ENCODE data around the gene ALDH18A1.

Gene ALDH18A1

DNA sequence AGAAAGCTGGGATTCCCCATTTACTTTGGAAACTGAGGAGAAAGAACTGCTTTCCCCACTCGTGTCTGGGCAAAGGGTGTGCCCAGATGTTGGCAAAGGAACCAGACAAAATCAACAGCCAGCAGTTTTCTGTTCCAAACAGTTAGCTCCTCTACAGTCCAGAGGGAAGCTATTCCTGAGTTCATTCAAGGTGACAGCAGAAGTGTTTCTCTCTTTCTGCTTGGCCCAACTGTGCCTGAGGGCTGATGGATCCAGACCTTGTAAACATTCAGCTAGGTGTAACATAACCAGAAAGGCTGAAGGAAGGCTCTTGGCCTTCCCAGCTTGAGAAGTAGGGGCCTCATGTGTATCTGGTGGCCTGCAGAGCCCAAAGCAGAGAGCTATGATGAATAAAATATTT, 7.0 kb upstream of the ALDH18A1 start:
- H3K4me3 ChIP-seq (replicated peaks in 1 of 2; ENCODE audit: low read depth in 2 of 2, low read length in 2 of 2) = no peak overlapping the region
- TF ChIP-seq CTCF (IDR thresholded peaks at IDR 0.05; ENCODE audit: low read depth, low read length) = no peak
- no peak for DNase-seq (ENCODE audit: low read depth in 2 of 2)

DNA sequence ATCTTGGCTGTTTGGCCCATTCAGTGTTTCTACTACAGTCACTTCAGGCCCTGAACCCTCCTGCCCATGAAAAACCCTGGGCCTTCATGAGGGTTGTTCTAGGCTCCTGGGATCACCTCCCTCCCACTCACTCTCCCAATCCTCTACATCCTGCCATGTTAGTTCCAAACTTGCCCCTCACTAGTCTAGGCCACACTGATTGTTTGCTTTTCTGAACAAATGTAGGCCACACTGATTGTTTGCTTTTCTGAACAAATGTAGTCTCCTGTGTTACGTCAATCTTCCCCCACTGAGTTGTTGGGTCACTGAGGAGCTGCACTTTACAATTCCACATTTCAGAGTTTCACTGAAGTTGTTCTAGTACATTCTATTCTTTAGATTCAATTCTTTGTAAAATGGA, 5.3 kb upstream of the ALDH18A1 start:
- no peak for TF ChIP-seq CTCF (IDR thresholded peaks at IDR 0.05; ENCODE audit: low read depth, low read length)
- no peak overlapping the region for H3K4me3 ChIP-seq (replicated peaks in 1 of 2; ENCODE audit: low read depth in 2 of 2, low read length in 2 of 2)
- no peak for DNase-seq (ENCODE audit: low read depth in 2 of 2)

DNA sequence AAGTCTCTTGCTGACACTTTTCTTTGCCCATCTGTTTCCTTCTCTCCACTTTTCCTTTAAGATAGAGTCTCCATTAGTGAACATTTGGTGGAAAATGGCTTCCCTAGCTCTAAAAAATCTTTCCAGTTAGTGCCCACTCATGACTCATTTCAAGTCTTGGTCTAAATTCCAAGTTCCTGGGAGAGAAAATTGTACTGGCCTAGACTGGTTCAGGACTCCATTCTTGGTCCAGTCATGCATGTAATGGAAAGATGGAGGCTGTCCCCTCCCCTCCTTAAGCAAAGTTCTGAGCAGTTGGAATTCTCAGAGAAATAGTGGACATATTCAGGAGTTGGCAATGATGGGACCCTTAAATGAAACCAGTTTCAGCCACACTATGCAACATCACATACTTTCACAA, 3.8 kb upstream of the ALDH18A1 start:
- no peak for TF ChIP-seq CTCF (IDR thresholded peaks at IDR 0.05; ENCODE audit: low read depth, low read length)
- peak; percentile 35 to 57 for DNase-seq (ENCODE audit: low read depth in 2 of 2)
- H3K4me3 ChIP-seq (replicated peaks in 1 of 2; ENCODE audit: low read depth in 2 of 2, low read length in 2 of 2) = no peak overlapping the region

- H3K4me3 ChIP-seq (replicated peaks in 1 of 2; ENCODE audit: low read depth in 2 of 2, low read length in 2 of 2) = peak overlapping the region in 1 of 2 donors; percentile 89
- TF ChIP-seq CTCF (IDR thresholded peaks at IDR 0.05; ENCODE audit: low read depth, low read length) = no peak
- DNase-seq (ENCODE audit: low read depth in 2 of 2) = no peak
Measured at GRCh38 chr10:95657250-95657649, 739 bp upstream of the ALDH18A1 start.

DNA sequence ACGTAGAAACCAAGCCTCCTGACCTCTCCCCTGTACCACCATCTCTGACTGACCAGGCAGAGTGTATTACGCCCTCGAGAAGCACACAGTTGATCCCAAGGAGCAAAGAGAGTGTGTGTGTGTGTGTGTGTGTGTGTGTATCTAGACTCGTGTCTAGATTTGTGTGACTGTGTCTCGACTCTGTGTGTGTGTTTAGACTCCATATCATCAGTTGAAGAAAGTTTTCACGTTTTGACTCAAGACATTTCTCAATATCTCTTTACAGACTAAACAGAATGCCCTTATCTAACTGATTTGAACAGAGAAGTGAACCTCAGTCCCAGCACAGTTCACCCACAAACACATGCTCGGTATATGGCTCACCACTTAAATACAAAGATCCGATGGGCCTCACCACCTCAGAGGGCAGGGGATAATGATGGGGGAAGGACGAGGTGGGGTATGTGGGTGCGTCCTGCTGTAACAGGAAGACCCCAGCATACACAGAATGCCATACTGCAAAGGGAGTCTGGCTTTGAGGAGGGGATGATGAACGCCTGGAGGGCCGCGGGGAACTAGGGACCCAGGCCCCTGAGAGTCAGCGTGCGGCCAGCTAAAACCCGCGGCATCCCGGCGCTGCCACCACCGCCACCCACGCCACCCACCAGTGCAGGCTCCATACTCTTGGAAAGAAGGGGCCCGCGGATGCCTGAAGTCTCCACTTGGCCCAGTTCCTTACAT, 780 bp downstream of the ALDH18A1 start:
- peak overlapping the region; percentile 89 to 93 for H3K4me3 ChIP-seq (replicated peaks in 1 of 2; ENCODE audit: low read depth in 2 of 2, low read length in 2 of 2)
- TF ChIP-seq CTCF (IDR thresholded peaks at IDR 0.05; ENCODE audit: low read depth, low read length) = no peak
- DNase-seq (ENCODE audit: low read depth in 2 of 2) = peak; percentile 41 to 43

GRCh38 chr10:95653895-95654294, 2.6 kb downstream of the ALDH18A1 start:
- no peak for DNase-seq (ENCODE audit: low read depth in 2 of 2)
- H3K4me3 ChIP-seq (replicated peaks in 1 of 2; ENCODE audit: low read depth in 2 of 2, low read length in 2 of 2) = no peak overlapping the region
- no peak for TF ChIP-seq CTCF (IDR thresholded peaks at IDR 0.05; ENCODE audit: low read depth, low read length)

All from cardiac fibroblast (primary cell).